Measurements from ENCODE around the gene CACNA1H.

CACNA1H gene

DNA sequence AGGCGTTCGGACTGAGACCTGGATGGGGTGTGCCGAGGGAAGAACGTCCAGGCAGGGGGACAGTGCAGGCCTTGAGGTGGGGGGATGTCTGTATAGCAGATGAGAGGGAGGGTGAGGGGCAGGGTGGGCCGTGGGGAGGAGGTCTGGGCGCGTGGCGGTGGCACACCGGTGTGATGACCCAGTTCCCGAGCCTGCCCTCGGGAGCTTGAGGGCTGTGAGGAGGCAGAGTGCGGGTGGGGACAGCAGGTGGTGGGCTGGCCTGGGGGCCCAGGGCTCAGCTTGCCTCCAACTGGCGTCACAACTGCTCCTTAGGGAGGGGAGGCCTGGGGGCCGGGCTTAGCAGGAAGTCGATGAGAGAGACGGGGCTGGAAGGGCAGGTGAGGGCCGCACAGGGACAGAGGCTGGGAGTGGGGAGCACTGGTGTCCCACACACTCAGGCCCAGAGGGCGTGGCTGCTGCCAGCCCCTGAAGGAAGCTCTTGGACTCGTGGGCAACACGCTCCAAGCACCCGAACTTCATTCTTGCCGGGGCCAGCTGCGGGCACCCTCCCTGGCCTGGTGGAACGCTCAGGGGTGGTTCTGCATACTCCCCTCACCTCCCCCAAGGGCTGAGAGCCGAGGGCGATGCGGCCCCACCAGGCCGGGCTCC, 6.5 kb downstream of the CACNA1H start:
- DNase-seq, result no peak

DNA sequence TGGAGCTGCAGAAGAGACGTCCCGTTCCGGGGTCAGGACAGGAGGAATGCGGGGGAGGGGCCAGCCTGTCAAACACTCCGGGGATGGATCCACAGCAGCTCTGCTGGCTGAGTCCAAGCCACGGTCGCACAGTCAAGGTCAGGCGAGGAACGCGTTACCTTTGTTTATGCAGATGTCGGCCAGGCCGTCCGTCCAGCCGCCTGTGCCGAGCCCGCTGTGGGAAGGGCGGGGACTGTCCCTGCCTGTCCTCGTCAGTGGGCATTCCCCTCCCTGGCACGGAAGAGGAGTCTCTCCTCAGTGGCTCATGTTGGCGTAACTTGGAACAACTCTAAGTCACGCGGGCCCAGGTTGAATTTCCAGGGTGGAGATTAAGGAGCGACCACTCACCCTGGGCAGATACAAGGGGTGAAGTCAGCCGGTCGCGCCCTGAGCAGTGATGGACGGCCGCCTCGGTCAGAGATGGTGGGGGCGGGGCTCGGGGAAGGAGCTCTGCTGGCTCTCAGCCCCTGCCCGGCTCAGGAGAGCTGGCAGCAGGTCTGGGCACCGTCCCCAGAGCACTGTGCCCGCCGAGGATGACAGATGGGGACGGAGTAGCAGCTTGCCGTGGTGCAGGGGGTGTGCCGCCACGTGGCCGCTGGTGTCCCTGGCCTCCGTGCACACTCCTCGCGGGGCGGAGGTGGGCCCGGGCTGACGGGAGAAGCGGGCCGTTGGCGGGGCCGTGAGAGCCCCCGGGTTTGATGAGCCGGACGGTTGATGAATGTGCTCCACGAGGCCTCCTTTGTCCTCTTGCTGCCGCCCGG, 7.3 kb downstream of the CACNA1H start:
- DNase-seq, result no peak

DNA sequence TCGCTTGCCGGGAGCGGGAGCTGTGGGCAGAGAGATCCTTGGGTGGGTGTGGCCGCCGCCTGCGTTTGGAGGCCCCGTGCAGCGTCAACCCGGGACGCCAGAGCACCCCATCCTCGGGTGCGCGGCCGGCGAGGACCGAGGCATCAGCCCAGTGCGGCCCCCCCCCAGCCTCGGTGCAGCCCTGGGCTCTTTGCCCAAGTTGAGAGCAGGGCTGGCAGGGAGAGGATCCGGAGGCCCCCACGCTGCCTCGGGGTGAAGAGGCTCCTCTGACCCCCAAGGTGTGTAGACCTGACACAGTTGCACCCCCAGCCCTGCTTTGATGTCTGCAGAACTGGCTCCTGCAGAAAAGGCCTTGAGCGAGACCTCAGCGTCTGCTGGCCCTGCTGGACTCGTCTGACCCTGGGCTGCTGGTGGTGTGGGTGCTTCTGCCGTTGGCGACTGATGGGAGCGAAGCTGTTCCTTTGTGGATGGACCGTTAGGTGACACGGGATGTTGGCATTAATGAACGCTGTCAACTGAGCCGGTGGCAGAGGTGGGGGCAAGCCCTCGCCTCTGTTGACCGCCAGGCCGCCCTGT, 8.0 kb downstream of the CACNA1H start:
- no peak for DNase-seq

- no peak for DNase-seq
These were observed 10.0 kb downstream of the CACNA1H start for GRCh38 chr16:1162701-1163566.

DNA sequence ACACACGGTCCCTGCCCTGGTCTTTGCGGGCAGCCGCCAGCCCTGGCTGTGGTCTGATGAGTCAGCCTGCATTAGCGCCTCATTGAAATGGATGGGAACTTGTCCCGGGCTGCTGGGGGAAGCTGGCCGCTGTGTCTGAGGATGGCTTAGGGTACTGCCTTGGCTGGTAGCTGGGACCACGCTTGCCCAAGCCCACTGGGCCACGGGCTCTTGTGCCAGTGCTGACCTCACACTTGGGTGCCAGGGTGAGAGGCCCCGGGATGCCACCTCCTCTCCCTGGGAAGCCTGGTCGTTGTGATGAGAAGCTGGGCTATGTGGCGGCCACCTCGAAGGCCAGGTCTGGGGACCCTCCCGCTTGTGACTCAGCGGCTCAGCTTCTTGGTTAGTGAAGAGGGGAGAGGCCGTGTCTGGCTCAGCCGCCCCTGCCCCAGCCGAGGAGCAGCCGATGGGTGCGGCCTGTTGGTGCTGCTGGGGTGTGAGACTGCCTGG, 10.7 kb downstream of the CACNA1H start:
- no peak for DNase-seq

GRCh38 chr16:1164382-1164781, 11.5 kb downstream of the CACNA1H start:
- DNase-seq, result no peak

GRCh38 chr16:1164975-1165374, 12.1 kb downstream of the CACNA1H start:
- no peak for DNase-seq

DNA sequence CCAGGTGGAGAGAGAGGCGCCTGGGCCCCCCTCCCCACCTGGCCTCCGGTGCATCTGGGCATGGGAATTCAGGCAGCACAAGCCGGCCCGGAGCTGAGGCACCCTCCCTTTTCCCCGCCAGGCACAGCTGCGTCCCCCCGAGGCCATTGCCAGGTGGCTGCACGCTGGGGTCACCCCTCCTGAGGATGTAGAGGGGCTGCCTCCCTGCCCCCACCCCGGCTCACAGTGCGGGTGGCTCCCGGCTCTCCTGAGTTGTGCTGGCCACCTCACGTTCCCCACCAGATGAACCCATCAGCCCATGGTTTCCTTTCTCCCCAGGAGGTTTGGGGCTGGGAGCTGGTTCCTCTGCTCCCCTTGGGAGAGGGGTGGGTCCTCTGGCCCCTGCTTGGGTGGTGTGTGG, 12.6 kb downstream of the CACNA1H start:
- no peak for DNase-seq

DNA sequence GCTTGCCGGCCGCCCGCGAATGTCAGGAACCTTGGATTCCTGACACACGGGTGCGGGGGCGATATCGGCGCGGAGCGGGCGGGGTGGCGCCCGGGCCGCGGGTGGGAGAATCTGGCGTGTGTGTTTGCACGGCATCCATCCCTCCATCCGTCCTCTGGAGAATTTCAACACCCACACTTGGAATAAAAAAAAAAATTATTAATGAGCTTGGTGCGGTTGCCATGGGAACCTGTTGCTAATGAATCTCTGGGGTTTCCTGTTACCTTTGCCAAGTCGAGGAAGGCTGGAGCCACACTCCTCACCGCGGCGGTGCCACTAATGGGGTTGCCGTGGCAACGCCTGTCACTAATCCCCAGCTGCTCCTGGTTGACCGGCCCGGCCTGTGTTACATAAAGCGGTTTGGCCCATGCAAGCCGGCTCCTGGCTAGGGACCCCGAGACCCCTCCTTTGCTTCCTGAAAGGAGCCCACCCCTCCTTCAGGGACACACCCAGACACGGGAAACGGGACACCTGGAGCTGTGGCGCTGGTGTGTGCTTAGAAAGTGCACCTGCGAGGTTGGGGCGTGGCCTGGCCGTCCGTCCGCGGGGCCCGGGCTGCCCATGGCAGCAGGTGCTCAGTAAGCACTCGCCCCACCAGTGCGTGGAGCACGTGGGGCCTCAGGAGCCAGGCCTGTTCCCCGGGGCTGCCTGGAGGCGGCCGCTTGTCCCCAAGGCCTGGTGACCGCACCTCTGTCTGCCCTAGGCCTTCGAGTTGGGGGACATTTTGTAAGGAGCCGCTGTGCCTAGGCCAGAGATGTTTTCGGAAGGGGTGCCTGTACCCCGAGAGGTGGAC, 14.6 kb downstream of the CACNA1H start:
- DNase-seq, result no peak

- DNase-seq, result no peak
These were observed 15.9 kb downstream of the CACNA1H start for GRCh38 chr16:1168837-1169236.

DNA sequence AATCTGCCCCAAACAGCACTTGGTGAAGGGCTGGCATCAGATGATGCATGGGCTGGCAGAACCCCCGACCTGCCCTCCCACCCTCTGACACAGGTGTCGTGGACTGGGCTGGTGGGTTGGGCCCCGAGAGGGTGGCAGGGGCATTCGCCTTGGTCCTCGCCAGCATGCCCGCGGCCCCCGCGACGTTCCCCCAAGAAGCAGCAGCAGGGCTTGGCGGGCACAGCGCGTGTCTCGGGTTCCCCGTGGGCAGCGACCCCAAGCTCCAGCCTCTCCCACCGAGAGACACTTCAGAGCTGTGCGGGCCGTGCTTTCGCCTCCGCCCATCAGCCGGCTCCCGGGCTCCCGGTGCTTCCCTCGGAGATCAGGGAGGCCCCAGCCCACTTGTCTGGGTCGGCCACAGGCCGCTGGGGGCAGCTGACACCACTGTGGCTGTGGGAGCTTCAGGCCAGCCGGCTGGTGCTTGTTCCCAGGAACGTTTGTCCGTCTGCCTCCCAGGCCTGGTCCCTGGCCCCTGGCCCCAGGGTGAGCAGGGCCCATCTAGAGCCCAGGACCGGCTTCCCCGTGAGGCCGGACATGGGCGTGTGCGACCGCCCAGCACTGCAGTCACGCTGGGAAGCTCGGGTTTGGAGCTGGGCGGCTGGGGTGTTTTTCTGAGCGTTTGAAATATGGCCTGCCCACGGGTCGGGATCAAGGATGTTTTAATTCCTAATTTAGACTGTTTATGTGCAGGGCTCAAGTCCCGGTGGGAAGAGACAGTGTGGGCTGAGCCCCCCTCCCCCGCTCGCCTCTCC, 16.6 kb downstream of the CACNA1H start:
- no peak for DNase-seq

GRCh38 chr16:1170076-1170418, 17.1 kb downstream of the CACNA1H start:
- DNase-seq, result no peak

DNA sequence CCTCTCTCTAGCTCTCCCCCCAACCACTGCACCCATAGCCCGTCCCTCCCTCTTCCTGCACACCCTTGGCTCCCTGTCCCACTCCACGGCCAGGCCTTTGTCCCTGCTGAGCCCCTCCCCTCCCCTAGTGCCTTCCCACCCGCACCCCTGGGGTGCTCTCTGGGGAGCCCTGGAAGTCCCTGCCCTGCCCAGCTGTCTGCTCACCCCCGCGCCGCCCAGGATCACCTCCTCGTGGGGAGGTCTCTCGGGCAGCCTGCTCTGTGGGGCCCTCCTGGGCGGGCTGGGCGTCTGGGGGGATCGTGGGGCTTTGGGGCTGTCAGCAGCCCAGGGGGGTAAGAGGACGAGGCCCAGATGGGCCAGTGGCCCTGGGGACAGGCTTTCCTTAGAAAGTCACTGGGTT, 18.1 kb downstream of the CACNA1H start:
- no peak for DNase-seq

GRCh38 chr16:1171854-1172428, 19.0 kb downstream of the CACNA1H start:
- DNase-seq, result no peak

GRCh38 chr16:1172651-1173050, 19.7 kb downstream of the CACNA1H start:
- no peak for DNase-seq

DNA sequence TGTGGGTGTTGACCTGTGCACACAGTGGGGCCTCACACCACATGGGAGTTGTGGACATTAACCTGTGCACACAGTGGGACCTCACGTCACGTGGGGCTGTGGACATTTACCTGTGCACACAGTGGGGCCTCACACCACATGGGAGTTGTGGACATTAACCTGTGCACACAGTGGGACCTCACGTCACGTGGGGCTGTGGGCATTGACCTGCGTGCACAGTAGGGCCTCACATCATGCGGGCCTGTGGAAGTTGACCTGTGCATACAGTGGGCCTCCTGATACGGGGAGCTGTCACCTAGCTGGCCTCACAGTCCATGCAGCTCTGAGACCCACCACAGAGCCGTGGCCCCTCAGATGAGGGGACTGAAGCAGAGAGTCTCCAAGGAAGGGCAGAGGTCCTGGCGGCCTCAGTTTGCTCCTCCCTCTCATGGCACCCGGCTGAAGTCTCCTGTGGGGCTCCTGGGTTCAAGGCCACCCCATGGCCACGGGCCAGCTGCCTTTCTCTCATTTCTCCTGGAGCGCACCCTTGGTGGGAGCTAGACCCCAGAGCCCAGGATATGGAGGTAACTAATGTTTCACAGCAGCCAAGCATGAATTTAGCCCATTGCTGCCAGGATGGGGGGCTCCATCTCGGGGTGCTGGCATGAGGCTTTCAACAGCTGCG, 21.0 kb downstream of the CACNA1H start:
- no peak for DNase-seq

DNA sequence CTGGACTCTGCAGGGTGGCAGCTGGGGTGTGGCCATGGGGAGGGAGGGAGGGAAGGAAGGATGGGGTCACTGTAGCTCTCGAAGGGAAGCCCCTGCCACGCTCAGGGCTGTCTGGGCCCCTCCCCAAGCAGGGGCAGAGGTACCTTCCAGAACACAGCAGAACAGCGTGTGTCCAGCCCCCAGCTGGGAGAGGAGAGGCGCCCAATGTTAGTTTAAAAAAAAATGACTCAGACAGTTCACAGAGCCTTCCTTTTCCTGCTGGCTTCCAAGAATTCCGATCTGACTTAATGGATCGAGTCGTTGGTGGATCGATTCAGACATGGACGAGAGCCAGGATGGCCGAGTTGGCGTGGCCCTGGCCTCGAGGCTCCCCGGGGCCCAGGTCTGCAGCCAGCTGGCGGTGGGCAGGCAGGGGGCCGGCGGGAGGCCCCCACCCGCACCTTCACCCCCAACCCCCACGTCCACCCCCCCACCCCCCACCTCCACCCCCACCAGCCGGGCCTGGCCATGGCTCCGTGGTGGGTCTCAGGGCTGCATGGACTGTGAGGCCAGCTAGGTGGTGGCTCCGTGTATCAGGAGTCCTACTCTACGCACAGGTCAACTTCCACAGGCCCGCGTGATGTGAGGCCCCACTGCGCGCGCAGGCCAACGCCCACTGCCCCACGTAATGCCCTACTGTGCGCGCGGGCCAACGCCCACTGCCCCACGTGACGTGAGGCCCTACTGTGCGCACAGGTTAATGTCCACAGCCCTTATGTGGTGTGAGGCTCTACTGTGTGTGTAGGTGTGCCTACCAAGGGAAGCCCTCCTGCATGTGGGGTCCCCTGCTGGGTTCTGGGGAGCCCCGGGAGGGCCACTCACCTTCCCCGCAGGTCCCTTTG, 21.8 kb downstream of the CACNA1H start:
- DNase-seq, result no peak

DNA sequence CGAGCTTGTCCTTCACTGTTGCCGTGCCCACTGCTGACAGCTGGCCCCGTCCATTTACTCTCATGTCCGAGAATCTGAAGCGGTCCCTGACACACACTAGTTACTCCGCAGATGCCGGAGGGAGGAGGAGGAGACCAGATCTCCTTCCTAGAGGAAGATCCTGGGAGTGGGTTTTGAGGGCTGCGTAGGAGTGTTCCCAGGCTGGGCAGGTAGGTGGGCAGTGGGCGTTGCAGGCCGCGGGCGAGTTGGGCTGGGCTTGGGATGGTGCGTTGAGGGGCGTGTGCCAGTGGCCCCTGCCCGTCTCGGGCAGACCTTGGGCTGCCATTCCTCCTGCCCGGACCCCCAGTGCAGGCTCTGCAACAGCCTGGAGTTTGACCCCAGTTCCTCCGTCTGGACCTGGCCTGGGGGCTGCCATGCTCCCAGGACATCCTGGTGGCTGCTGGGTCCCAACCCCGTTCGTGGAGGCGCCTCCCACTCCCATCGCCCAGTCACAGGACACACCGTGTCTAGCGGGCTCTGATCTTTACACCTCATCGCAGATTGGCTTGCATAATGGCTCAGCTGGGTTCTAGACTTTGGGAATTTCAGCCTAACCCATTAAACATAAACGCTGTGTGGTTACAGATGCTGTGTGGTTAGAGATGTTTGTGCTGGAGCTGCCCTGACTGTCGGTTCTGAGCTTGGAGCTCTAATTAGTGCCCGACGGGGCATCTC, 22.8 kb downstream of the CACNA1H start:
- DNase-seq, result no peak
